Bronchial epithelial cell (primary cell): ENCODE data around the gene FBXO45. TPM values are rescaled to one million over a fixed set of nuclear protein-coding genes. Genes with fewer than 3 reads are reported as not detected.
"Not testable (repeated sequence)": the region's sequence is repeated elsewhere in the genome, so short reads cannot be mapped to it uniquely, and the experiment has no call there.

Source experiments
- DNase-seq: peaks from one replicate; pipeline ENCODE4 v3.0.0-alpha.2; 2010; ENCODE audit warnings: low read depth
- FAIRE-seq: peaks from 2 replicates; lab custom pipeline; 2011; peaks lifted over from hg19 to GRCh38; lab: Jason Lieb, UNC
- H3K27me3 ChIP-seq: 2 replicates; pipeline ENCODE4 v1.5.1; 2011; ENCODE audit warnings: low read length; ENCODE audit not compliant: control insufficient read depth, insufficient read depth
- H3K36me3 ChIP-seq: 2 replicates; pipeline ENCODE4 v1.5.1; 2011; ENCODE audit warnings: low read length; ENCODE audit not compliant: control insufficient read depth, insufficient read depth
- H3K4me3 ChIP-seq: 2 replicates; pipeline ENCODE4 v1.5.1; 2011; ENCODE audit warnings: mild to moderate bottlenecking, low read depth, low read length, control low read depth
- CTCF ChIP-seq: IDR thresholded peaks from 2 replicates; pipeline ENCODE4 v1.5.1; 2011; ENCODE audit warnings: mild to moderate bottlenecking, moderate library complexity, low read length, control low read depth, inconsistent platforms; ENCODE audit not compliant: insufficient read depth, severe bottlenecking
- total RNA-seq: library from RNA; depleted of rRNA; stranded (reverse); fragments of >200 nt; gene quantifications from 2 replicates; pipeline ENCODE4 v1.2.1, GENCODE V29; 2014

FBXO45 gene, protein sequence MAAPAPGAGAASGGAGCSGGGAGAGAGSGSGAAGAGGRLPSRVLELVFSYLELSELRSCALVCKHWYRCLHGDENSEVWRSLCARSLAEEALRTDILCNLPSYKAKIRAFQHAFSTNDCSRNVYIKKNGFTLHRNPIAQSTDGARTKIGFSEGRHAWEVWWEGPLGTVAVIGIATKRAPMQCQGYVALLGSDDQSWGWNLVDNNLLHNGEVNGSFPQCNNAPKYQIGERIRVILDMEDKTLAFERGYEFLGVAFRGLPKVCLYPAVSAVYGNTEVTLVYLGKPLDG
- total RNA-seq = 26.6 and 27.5 TPM in 2 replicates

- Histone ChIP-seq H3K36me3 (no peaks in the 10 kb centered on the region), H3K4me3 (peak within 1 kb of the TSS; percentile 89), H3K27me3 (no peaks in the 10 kb centered on the region)
- FAIRE-seq = no peak
- peak; percentile 90 for DNase-seq
- TF ChIP-seq CTCF = no peak
These were observed at the start of gene FBXO45, which contains the start of gene WDR53 for GRCh38 chr3:196568246-196569002. Gene FBXO45, plus strand, starts transcription at chr3:196568660. Its CDS starts 325 bp downstream, at chr3:196568985. Gene WDR53, minus strand, starts transcription at chr3:196568554. Its CDS starts 7,079 bp downstream, at chr3:196561475.

DNA sequence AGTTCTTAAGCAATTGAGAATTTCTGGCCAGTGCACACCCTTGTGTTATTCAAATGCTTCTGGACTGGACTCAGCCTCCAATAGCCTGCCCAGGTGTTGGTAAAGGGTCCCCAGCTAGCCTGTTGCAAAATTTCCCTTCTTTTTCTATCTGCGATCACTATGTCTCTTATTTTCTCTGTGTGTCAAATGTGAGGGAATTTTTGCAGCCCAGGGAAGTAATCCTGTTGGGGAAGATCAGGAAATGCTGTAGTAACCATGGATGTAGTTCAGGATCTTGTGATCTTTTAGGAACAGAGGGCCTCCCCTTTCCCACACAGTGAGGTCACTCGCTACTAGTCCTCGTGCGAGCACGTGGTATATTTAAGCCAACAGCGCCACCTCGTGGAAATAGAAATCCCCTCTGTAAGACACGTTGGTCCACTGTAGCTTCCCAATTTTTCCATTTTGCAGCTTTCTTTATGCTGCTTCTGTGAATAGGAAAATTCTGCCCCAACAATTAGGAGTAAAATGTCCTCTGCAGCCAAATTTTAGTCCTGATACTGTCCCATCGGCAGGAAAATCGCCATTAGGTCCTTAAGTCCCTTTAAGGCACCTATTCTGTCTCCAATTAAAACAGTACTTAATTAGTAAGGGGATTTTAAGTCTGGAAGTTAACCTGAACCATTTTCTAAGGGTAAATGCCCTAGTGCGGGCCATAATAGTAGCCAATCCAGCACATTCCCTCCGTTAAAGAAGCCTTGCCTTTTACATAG, 49.3 kb upstream of the FBXO45 start:
- Histone ChIP-seq H3K36me3 (no peaks in the 10 kb centered on the region), H3K4me3 (no peak overlapping the region), H3K27me3 (no peaks in the 10 kb centered on the region)
- peak; percentile 62 for TF ChIP-seq CTCF
- DNase-seq (peak; percentile 62), FAIRE-seq (no peak)

- no peak for TF ChIP-seq CTCF
- DNase-seq = no peak
- H3K36me3 ChIP-seq = no peaks in the 10 kb centered on the region
- H3K27me3 ChIP-seq = no peaks in the 10 kb centered on the region
- FAIRE-seq = no peak
- H3K4me3 ChIP-seq = no peak overlapping the region
These were observed 48.8 kb upstream of the FBXO45 start for GRCh38 chr3:196519718-196520082.

DNA sequence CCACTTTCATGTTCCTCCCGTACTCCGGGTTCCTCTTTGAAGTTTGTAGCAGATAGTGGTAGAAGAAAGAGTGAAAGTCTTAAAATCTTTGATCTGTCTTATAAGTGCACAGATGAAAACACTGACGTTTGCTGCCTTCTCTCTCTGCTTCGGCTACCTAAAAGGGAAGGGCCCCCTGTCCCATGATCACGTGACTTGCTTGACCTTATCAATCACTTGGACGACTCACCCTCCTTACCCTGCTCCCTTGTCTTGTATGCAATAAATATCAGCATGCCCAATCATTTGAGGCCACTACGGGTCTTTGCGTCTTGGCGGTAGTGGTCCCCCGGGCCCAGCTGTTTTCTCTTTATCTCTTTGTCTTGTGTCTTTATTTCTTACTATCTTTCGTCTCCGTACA, 47.2 kb upstream of the FBXO45 start:
- not testable (repeated sequence) for H3K4me3 ChIP-seq, H3K27me3 ChIP-seq, DNase-seq, FAIRE-seq, H3K36me3 ChIP-seq

DNA sequence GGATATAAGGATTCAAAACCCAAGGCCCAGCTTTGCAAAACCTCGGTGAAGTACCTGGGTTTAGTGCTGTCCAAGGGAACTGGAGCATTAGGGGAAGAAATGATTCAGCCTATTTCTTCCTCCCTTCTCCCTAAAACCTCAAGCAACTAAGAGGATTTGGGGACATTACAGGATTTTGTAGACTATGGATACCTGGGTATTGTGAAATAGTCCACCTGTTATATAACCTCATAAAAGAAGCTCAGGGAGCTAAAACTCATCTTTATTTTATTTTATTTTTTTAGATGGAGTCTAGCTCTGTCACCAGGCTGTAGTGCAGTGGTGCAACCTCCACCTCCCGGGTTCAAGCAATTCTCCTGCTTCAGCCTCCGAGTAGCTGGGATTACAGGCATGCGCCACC, 44.6 kb upstream of the FBXO45 start:
- no peak for TF ChIP-seq CTCF
- DNase-seq (no peak), FAIRE-seq (no peak)

DNA sequence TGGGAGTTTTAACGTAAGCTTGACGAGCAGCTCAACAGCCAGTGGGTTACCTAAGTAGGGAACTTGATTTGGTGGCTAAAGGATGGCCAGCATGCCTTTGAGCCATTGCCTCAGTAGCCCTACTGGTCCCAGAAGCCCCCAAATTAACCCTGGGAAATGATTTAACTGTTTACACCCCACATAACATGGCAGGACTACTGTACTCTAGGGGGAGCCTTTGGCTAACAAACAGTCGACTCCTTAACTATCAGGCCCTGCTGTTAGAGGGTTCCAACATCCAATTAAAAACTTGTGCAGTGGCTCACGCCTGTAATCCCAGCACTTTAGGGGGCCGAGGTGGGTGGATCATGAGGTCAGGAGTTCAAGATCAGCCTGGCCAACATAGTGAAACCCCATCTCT, 43.9 kb upstream of the FBXO45 start:
- peak; percentile 17 for DNase-seq
- peak; percentile 17 for TF ChIP-seq CTCF
- Histone ChIP-seq H3K27me3 (no peaks in the 10 kb centered on the region), H3K4me3 (no peak overlapping the region), H3K36me3 (no peaks in the 10 kb centered on the region)
- no peak for FAIRE-seq

More for the DNA sequence above, 44.6 kb upstream of the FBXO45 start:
- Histone ChIP-seq H3K4me3 (no peak overlapping the region), H3K36me3 (no peaks in the 10 kb centered on the region), H3K27me3 (no peaks in the 10 kb centered on the region)
